Sciatic nerve (tissue), 2 donors: ENCODE measurements around the gene BTBD18. TPM values are rescaled to one million over a fixed set of nuclear protein-coding genes. Genes with fewer than 3 reads are reported as not detected.

Source experiments
- ATAC-seq: fragments of 200-7000 bp; cut with Tn5 transposase; one replicate; pipeline ENCODE4 v1.9.1; 2020; ENCODE audit warnings: mild to moderate bottlenecking, moderate library complexity
- DNase-seq: peaks from one replicate; pipeline ENCODE4 v3.0.0-alpha.2; 2020; ENCODE audit warnings: low spot score
- intact Hi-C: fragments of 100-400 bp; cut with DNase I; formaldehyde crosslinking; loops from one replicate; pipeline ENCODE4 v1.14.2; 2022
- total RNA-seq: library from RNA; stranded (reverse); fragmentation: NEBNext Ultra II Directional; extraction: Animal tissue kit (Norgen Biotek cat#: 25700); gene quantifications from one replicate; pipeline ENCODE4 v1.2.1, GENCODE V29; 2021
- donor health status: DM: no; HTN: no; CAD: no.
- donor health status: DM: no; HTN: no; CAD: no.

Gene BTBD18
- total RNA-seq, 1 donor from 2014 or later: not detected

- intact Hi-C loops: no loop called here
- ATAC-seq (no peak), DNase-seq (no peak)
Observed at GRCh38 chr11:57699813-57700212, 51.8 kb downstream of the BTBD18 start.

GRCh38 chr11:57698843-57699365 lies 52.7 kb downstream of the BTBD18 start:
- no peak for DNase-seq
- intact Hi-C loops: no loop called here
- ATAC-seq: no peak

Other genes starting within 250 kb of the BTBD18 start
- 14.8 TPM for gene SLC43A1, start 236.1 kb downstream of the BTBD18 start, total RNA-seq
- 42.0 TPM for gene TIMM10, start 221.1 kb downstream of the BTBD18 start, total RNA-seq
- gene SMTNL1, start 214.2 kb downstream of the BTBD18 start, total RNA-seq: not detected
- gene UBE2L6, start 184.1 kb downstream of the BTBD18 start, total RNA-seq: 53.5 TPM
- gene SERPING1, start 154.1 kb downstream of the BTBD18 start, total RNA-seq: 701 TPM
- gene YPEL4, start 101.9 kb downstream of the BTBD18 start, total RNA-seq: 2.1 TPM
- 11.9 TPM for gene CLP1, start 94.1 kb downstream of the BTBD18 start, total RNA-seq
- gene ZDHHC5, start 83.7 kb downstream of the BTBD18 start, total RNA-seq: 45.4 TPM
- 9.6 TPM for gene MED19, start 39.6 kb downstream of the BTBD18 start, total RNA-seq
- gene TMX2, start 39.2 kb downstream of the BTBD18 start, total RNA-seq: 56.9 TPM
- gene SELENOH, start 10.3 kb downstream of the BTBD18 start, total RNA-seq: 77.5 TPM
- gene CTNND1, start 10.0 kb upstream of the BTBD18 start, total RNA-seq: 270 TPM